Measurements from ENCODE around the gene KDM5B.
"Not testable (repeated sequence)": the region's sequence is repeated elsewhere in the genome, so short reads cannot be mapped to it uniquely, and the experiment has no call there.

Gene KDM5B

DNA sequence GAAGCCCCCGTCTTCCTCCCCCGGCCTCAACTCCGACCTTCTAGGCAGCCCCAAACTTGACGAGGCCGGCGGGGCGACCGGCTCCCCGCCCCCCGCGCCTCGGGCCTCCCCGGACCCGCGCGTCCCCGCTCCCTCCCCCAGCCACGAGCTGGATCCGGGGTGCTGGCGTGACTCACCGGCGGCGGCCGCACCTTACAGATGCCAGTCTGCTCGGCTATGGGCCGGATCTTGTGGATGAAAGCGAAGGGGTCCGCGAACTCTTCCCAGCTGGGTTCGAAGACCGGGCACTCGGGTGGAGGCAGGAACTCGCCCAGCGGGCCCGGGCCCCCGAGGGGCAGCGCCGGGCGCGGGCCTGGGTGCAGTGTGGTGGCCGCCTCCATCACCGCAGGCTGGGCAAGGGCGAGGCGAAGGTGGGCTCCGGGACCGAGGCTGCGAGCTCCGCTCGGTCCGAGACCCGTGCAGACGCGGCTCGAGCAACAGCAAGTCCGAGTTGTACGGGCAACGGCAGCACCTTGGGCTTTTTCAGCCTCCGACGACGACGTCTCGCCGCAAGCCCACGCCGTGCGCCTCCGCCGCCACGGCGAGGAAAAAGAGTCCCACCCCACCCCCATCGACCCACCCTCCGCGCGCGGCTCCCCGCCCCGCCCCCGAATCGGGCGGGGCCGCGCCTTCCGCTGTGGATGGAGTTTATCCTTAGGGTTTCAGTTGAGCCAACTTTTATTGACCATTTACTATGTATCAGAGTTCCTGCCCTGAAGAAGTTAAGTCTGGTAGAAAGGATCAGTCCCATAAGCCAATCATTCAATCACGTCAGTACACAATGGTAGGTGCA lies at the start of gene KDM5B:
TSS of gene KDM5B (minus strand) at position 496 of the 832 bp plus-strand sequence. CDS start at position 380, 116 bp downstream.
- peak; percentile 83 for DNase-seq (ENCODE audit: low read depth)

DNA sequence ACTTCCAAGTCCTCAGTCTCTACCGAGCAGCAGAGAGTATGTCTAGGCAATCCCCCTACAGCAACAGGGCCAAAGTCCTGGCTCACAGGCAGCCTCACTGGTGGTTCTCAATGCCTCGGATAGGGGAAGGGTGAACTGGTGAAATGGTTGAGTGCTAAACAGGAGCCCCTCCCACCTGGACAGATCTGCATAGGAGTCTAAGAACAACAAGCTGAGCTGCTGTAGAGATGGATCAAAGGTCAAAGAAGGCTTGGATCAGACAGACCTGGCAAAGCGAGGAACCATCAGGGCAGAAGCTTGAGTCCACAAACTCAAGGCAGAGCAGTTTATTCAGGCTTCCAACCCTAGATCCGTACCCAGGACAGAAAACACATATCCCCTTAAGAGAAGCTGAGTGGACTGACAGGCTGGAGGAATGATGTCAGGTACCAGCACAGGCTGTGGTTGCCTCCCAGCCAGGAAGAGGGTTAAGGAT lies 49.0 kb upstream of the KDM5B start:
- DNase-seq (ENCODE audit: low read depth): no peak

DNA sequence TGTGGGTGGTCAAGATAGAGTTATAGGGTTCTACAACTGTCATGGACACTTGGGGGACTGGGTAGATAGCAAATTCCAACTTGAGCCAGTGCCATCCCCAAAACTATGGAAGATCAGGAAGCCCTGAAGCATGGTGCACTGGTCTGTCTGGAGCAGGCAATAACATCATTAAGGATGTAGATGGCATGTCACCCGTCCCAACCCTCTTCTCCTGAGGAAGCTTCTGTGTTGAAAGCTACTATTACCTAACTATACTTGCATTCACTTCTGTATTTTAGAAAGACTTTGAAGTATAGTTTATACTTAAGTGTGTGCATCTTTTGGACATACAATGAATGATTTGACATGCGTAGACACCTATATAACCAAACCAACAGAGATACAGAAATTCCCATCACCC lies 47.8 kb upstream of the KDM5B start:
- no peak for DNase-seq (ENCODE audit: low read depth)

DNA sequence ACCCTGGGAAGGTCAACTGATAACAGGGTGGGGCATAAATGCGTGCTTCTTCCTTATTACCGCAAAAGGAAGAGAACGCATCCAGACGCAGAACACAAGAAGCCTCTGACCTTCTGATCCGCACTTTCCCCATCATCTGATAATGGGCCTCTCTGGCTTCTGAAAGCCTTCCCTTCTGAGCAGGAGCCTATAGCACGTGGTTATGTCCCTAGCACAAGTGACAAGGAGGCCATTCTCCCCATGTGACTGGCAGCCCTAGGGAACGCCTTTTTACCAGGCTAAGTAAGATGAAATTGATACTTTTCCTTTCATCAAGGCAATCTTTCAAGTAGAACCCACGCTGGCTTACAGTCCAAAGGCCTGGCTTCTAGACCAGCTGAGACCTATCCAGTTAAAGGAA lies 46.6 kb upstream of the KDM5B start:
- DNase-seq (ENCODE audit: low read depth): no peak

DNA sequence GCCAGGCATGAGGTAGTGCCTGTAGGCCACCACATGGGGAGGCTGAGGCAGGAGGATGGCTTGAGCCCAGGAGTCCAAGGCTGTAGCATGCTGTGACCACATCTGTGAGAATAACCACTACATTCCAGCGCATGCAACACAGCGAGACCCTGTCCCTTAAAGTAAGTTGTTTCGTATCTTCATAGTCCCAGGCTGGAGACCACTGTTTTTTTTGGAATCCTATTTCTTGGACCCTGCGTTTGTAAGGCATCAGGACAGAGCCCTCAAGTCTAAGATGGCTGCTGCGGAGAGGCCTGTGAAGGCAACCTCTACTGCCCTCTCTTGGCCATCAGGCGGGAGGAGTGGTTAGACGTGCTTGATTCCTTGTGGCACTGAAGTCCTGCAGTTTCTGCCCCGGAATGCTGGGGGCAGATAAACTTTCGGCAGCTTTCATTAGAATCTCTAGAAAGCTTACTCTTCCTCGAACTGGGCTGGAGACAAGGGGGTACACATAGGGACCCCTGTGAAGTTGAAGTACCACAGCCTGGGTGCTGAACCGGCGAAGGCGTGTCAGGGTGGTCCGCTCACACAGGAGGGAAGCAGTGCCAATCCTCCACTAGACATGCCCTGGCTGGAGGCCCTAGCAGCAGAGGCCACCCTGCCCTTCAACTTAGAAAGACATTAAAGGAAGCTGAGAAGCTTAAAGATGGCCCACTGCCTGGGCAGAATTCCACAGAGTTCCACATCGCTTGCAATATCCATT lies 44.1 kb upstream of the KDM5B start:
- DNase-seq (ENCODE audit: low read depth): peak; percentile 65

DNA sequence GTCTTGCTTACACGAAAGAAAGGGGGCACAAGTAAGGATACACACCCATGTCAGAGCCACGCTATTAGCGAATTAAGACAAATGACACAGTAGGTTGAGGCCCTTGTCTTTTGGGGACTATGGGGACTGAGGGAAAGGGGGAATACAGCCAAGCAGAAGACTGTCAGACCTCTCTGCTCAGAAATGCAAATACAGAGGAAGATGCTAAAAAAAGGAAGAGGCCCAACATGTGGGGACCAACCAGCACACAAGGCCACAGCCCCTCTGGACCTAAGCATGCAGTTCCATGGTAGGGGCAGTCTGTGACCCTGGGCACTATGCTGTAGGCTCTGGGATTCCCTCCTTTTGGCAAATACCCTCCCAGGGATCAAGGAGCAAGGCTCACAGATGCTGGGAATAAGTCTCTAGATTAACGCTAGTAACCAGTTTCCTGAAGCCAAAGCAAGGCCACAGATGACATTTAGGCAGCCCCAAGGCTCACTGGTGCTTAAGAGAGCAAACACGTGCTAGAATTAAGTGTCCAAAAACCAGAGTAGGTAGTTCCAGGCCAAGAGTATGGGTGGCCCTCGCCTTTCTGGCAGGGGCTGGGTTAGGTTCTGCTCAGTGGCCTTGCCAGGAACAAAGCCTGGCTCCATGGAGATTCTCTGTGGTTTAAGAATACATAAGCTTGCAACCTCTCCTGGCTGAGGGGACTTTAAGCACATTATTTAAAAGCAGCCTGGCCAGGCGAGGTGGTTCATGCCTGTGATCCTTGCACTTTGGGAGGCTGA lies 42.6 kb upstream of the KDM5B start:
- DNase-seq (ENCODE audit: low read depth): no peak

DNA sequence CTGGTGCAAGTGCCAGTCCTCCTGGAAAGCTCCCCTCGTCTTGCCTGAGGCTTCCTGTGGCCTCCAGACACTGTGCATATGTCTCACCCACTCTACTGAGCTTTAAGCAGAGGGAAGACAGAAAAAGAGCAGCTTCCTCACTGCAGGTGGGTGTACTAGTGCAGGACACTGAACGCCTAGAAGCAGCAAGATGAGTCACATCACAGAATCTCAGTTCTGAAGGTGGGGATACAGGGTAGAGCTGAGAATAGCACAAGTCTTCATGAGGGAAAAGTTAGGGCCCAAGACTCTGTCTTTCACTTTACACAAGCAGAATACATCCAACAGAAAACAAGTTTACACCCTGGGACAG lies 39.9 kb upstream of the KDM5B start:
- DNase-seq (ENCODE audit: low read depth): no peak

DNA sequence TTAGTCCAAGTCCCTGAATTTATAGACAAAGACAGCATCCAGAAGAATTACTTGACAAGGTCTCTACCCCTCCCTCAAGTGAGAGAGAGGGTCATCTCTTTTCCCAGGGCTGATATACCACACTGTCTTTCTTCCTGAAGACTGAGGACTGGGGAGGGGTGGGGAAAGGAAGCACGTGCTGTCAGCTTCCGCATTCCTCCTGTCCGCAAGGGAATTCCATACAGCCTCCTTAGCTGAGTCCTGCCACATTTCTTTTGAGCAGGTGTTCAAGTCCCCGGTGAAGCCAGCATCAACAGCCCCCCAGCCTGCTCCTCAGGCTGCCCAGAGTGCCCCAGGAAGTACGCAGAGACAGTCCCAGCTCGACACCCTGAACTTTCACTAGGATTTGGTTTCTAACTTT lies 36.7 kb upstream of the KDM5B start:
- DNase-seq (ENCODE audit: low read depth): no peak

DNA sequence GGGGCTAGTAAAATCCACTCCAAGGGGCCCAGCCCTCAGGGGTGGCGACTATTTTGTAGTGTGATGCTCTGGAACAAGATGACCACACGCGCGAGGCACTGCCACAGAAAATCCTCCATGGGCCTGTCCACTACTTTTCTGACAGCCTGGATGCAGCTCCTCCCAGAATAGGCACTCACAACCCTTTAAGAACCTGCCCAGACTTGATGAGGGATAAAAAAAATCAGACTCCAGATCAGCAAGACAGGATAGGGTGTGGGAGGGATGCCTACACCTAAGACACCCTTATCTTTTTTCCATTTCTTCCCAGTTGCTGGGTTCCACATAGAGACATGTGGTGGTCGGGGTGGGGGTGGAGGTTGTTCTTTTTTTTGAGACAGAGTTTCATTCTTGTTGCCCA lies 36.0 kb upstream of the KDM5B start:
- DNase-seq (ENCODE audit: low read depth): no peak

DNA sequence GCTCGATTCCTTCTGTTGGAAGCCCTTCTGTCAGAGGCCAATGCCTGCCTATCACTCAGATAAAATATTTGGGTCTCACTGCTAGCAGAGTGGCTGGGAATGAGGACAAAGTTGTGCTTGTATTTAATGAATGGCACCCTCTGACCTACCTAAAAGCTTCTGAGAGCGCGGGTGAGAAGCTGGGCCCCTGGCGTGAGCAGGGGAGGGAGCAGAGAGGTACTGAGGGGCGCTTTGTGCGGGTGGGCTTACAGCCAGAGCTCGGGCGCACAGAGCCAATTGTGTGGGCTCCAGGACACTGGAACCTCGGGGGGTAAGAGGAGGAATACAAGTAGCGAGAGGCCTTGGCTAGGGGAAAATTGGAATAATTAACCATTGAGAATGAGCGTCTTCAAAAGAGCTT lies 34.9 kb upstream of the KDM5B start:
- no peak for DNase-seq (ENCODE audit: low read depth)

DNA sequence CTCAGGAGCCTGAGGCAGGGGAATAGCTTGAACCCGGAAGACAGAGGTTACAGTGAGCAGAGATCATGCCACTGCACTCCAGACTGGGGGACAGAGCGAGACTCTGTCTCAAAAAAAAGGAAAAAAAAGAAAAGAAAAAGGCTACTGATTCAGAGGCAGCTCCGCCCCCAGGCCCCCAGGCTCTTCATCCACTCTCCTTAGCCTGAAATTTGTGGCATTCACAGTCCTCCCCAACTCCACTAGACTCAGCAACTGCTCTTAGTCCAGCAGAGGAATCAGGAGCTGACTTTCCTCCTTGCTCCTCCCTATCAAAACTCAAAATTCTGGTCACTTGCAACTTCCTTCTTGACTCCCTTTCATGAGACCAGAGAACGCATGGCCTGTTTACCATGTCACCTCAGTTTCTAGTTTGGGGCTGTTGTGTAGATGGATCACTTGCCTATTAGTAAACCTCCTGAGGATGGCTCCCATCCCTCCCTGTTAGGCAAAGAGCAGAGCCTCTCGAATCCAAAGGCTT lies 29.6 kb upstream of the KDM5B start:
- no peak for DNase-seq (ENCODE audit: low read depth)

DNA sequence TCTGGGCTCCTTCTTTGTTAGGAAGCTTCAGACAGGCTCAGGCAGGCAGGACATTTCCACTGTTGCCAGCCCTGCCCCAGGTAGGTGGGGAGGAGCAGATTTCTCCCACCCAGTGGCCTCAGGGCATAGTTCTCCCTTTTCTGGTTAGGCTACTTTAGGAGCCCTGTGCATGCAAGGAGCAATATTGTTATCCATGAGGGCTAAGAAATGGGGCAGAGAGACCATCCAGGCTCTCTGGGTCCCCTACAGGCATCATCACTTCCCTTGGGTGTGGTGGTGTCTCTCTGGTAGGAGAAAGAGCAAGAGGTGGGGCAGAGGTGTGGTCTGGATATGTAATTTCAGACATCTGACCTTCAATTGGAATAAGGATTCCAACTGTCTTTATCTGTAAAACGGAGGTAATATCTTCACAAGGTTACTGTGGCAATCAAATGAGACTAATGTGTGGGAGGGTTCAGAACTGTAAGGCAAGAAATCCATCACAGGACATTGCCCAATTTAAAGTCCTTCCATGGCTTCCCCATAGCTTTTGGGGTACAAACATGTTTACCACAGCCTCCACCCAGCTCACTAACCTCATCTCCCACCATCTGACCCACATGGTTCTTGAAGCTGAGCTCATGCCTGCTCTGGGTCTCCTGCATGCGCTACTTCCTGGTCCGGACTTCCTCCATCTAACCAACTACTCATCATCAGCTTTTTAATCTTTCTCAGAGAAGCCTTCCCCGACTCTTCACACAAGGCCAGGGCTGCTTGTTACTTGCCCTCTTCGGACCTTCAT lies 28.6 kb upstream of the KDM5B start:
- peak; percentile 31 for DNase-seq (ENCODE audit: low read depth)

DNA sequence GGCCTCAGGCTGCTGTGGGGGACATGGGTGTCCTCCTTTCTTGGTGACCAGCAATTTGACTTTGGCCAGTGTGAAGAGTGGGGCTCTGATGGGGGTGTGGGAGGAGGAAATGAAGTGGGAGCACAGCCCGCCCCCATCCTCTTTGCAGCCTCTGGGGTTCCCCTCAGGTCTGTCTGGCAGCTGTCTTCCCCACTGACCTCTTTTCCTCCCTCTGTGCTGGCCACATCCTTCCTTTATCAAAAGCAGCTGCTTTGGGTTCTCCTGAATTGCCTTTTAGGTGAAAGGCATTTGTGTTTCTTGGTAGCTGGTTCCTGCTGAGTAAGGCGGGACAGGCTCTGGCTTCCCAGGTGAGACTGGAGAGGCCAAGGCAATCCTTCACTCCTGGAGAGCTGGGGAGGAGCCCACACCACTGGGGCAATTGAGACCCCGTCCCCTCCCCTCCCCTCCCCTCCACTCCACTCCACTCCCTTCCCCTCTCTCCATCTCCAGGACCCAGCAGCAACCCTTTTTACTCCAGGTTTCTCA lies 27.4 kb upstream of the KDM5B start:
- no peak for DNase-seq (ENCODE audit: low read depth)

DNA sequence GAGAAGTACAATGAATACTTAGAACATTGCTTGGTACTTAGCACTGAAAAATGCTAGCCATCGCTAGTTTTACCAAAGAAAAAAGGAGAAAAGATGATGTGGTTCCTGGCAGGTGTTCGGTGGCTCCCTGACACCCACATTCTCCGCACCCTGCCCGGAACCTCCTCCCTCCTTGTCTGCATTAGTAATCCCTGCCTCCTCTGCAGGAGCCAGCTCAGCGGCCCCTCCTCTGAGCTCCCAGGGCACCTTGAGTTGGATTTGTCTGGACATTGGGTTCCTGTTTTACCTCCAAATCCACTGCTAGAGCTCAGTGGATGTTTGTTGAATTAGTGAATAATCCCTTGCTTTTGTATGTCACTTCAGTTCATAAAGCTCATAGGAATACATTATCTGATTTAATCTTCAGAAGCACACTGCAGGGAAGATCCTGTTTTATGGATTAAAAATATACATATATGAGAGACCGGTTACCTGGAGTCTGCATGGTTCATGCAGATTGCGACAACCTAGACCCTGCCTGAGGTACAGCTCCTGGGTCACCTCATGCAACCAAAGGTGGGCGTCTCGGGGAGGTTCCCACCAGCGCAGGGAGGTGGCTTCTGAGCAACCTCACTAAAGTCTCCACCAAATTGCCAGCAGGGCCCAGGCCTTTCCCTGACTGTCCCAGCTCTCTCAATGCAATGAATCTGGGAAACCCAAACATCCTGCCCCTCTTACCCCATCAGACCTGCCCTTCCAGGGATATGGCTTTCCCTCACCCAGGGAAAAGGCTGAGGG lies 26.7 kb upstream of the KDM5B start:
- no peak for DNase-seq (ENCODE audit: low read depth)

DNA sequence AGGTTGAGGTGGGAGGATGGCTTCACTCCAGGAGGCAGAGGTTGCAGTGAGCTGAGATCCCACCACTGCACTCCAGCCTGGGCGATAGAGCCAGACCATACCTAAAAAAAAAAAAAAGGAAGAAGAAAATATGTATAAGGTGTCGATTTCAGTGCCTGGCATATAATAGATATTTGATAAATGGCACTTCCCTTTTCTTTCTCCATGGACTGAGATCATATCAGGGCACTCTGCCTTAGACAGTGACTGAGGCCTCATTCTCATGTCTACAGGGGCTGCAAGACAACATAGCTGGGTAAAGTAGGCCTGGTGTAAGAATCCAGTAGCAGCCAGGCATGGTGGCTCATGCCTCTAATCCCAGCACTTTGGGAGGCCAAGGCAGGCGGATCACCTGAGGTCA lies 23.7 kb upstream of the KDM5B start:
- no peak for DNase-seq (ENCODE audit: low read depth)

DNA sequence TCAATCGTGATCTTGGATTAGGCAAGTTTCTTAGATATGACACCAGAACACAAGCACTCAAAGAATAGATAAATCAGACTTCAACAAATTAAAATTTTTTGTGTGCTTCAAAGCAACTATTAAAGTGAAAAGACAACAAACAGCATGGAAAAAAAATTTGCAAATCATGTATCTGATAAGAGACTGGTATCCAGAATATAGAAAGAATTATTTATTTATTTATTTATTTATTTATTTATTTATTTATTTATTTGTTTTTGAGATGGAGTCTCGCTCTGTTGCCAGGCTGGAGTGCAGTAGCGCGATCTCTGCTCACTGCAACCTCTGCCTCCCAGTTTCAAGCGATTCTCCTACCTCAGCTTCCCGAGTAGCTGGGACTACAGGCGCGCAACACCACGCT lies 21.0 kb upstream of the KDM5B start:
- not testable (repeated sequence) for DNase-seq (ENCODE audit: low read depth)

DNA sequence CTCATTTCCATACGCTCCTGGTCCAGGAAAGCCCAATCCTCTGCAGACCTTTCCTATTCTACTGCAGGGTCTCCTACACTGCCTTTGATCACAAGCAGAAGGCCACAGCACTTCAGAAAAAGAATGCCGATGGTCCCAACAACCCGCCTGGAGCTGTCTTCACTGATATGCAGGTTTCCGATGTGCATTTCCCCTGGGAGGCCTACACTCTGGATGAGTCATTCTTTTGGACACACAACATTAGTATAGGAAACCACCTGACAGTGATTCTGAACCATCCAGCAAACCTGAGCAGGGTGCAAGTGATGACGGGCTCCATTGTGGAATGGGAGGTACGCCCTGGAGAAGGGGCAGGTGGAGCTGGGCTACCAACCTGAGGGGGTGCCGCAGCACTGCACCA lies 17.5 kb upstream of the KDM5B start:
- DNase-seq (ENCODE audit: low read depth): no peak

DNA sequence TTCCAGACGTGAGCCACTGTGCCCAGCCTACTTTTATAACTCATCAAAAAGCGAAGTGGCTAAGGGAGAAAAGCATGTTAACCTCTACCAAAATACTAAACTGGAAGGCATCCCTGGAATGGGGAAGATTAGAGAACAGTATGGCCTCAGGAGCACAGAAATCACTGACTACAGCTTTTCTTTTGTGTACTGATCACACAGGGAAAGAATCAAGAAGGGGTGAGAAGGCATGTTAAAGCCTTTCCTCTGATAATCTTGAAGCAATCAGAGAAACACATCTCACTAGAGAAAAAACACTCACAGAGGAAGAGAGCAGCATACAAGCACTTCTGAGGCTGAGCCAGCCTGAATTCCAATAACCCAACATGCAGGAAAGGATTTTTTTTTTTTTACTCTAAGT lies 13.2 kb upstream of the KDM5B start:
- DNase-seq (ENCODE audit: low read depth): no peak

DNA sequence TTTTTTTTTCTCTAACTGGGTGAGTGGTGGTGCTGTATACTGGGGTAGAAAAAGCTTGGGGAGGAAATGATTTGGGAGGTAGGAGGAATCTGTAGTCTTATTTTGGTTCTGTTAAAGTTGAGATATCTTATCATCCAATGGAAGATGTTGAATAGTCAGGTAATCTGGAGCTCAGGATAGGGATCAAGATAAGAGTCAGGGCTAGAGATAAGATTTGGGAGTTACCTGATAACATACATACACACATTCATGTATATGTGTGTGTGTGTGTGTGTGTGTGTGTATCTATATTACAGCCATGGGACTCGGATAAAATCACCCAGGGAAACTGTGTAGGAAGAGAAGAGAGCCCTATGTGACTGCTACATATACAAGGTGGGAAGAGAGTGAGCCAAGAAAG lies 10.6 kb upstream of the KDM5B start:
- no peak for DNase-seq (ENCODE audit: low read depth)

DNA sequence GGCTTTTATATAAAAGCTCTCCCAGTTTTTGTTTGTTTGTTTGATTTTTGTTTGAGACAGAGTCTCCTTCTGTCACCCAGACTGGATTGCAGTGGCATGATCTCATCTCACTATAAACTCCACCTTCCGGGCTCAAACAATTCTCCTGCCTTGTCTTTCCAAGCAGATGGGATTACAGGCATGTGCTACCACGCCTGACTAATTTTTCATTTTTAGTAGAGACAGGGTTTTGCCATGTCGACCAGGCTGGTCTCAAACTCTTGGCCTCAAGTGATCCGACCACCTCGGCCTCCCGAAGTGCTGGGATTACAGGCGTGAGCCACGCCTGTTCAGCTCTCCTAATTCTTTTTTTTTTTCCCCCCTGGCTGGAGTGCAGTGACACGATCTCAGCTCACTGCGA lies 6.9 kb upstream of the KDM5B start:
- no peak for DNase-seq (ENCODE audit: low read depth)

Measured in CMK (cell line).